IMR-90 (cell line): Measurements from ENCODE around the gene CD300LG. TPM values are rescaled to one million over a fixed set of nuclear protein-coding genes. Genes with fewer than 3 reads are reported as not detected.

Experiments
- ATAC-seq: fragments of 200-7000 bp; cut with Tn5 transposase; 2 replicates; pipeline ENCODE4 v1.9.1; 2020; ENCODE audit warnings: low read depth, mild to moderate bottlenecking, moderate library complexity
- BruUV-seq: library from RNA; stranded (reverse); fragments of 400-500 nt; replicated peaks from 2 replicates; lab custom pipeline; 2021; lab: Mats Ljungman, UMichigan
- CTCF ChIA-PET: fragments of 300-600 bp; formaldehyde crosslinking; extraction: SDS; loops from one replicate; lab custom pipeline; 2021; ENCODE audit warnings: antibody characterized with exemption; lab: Yijun Ruan, JAX
- POLR2A ChIA-PET: fragments of 300-600 bp; sonication (Branson Sonifier 250); formaldehyde crosslinking; loops from one replicate; lab custom pipeline; 2022; ENCODE audit warnings: antibody characterized with exemption; ENCODE audit not compliant: unreplicated experiment; lab: Charles Lee
- DNase-seq: peaks from one replicate; pipeline ENCODE4 v3.0.0; 2013
- H2AFZ ChIP-seq: replicated peaks from 2 replicates; pipeline ENCODE3; 2013; ENCODE audit warnings: low read length, mild to moderate bottlenecking; ENCODE audit not compliant: poor library complexity
- H2AK5ac ChIP-seq: 2 replicates; pipeline ENCODE4 v1.6.1; 2013; ENCODE audit warnings: low read depth, low read length, inconsistent platforms
- H2AK9ac ChIP-seq: replicated peaks from 2 replicates; pipeline ENCODE3; 2013; ENCODE audit warnings: mild to moderate bottlenecking, low read depth, low read length, moderate library complexity; ENCODE audit not compliant: poor library complexity
- H2BK120ac ChIP-seq: 2 replicates; pipeline ENCODE4 v1.6.1; 2013; ENCODE audit warnings: low read depth, low read length, inconsistent platforms
- H2BK15ac ChIP-seq: 3 replicates; pipeline ENCODE4 v1.6.1; 2013; ENCODE audit warnings: low read depth, low read length, inconsistent platforms
- H2BK20ac ChIP-seq: 2 replicates; pipeline ENCODE4 v1.6.1; 2013; ENCODE audit warnings: low read depth, mild to moderate bottlenecking, inconsistent platforms, low read length, moderate library complexity
- H2BK5ac ChIP-seq: 2 replicates; pipeline ENCODE4 v1.6.1; 2013; ENCODE audit warnings: mild to moderate bottlenecking, low read depth, low read length, inconsistent platforms; ENCODE audit not compliant: poor library complexity, severe bottlenecking
- H3K14ac ChIP-seq: replicated peaks from 2 replicates; pipeline ENCODE4 v1.6.1; 2013; ENCODE audit warnings: low read depth, low read length, inconsistent platforms
- H3K18ac ChIP-seq: 2 replicates; pipeline ENCODE4 v1.6.1; 2013; ENCODE audit warnings: low read depth, low read length, control low read depth
- H3K23ac ChIP-seq: 2 replicates; pipeline ENCODE4 v1.6.1; 2013; ENCODE audit warnings: low read depth, low read length, inconsistent platforms
- H3K27ac ChIP-seq: 2 replicates; pipeline ENCODE4 v1.5.1; 2013; ENCODE audit warnings: mild to moderate bottlenecking, control low read depth, low read length; ENCODE audit not compliant: insufficient read depth
- H3K27me3 ChIP-seq: 2 replicates; pipeline ENCODE4 v1.6.1; 2013; ENCODE audit warnings: low read length; ENCODE audit not compliant: control insufficient read depth, insufficient read depth
- H3K36me3 ChIP-seq: 2 replicates; pipeline ENCODE4 v1.6.1; 2013; ENCODE audit warnings: low read length, mixed read lengths; ENCODE audit not compliant: control insufficient read depth, insufficient read depth
- H3K4ac ChIP-seq: 2 replicates; pipeline ENCODE4 v1.6.1; 2013; ENCODE audit warnings: low read depth, low read length, inconsistent platforms
- H3K4me1 ChIP-seq: 2 replicates; pipeline ENCODE4 v1.6.1; 2013; ENCODE audit warnings: low read length, mixed read lengths; ENCODE audit not compliant: control insufficient read depth, insufficient read depth
- H3K4me2 ChIP-seq: 2 replicates; pipeline ENCODE4 v1.6.1; 2013; ENCODE audit warnings: low read depth, mild to moderate bottlenecking, control low read depth, low read length, moderate library complexity
- H3K4me3 ChIP-seq: 2 replicates; pipeline ENCODE4 v1.5.1; 2013; ENCODE audit warnings: low read depth, mild to moderate bottlenecking, control low read depth, low read length, moderate library complexity; ENCODE audit not compliant: insufficient read depth
- H3K56ac ChIP-seq: 2 replicates; pipeline ENCODE4 v1.6.1; 2013; ENCODE audit warnings: low read length, inconsistent platforms; ENCODE audit not compliant: insufficient read depth; ENCODE audit errors: extremely low read depth
- H3K79me1 ChIP-seq, 2 experiments: 2 replicates each; pipeline ENCODE4 v1.6.1; 2013; ENCODE audit warnings: low read length in 2 of 2, inconsistent platforms in 1 of 2, low read depth in 1 of 2
- H3K9ac ChIP-seq: 2 replicates; pipeline ENCODE4 v1.6.1; 2013; ENCODE audit warnings: low read depth, low read length, control low read depth
- H3K9me1 ChIP-seq: 2 replicates; pipeline ENCODE4 v1.6.1; 2013; ENCODE audit warnings: low read length, inconsistent platforms; ENCODE audit not compliant: insufficient read depth
- H3K9me3 ChIP-seq: 2 replicates; pipeline ENCODE4 v1.6.1; 2013; ENCODE audit warnings: low read length; ENCODE audit not compliant: control insufficient read depth, insufficient read depth
- H4K20me1 ChIP-seq: 2 replicates; pipeline ENCODE4 v1.6.1; 2013; ENCODE audit warnings: low read length, inconsistent platforms; ENCODE audit not compliant: insufficient read depth
- H4K5ac ChIP-seq: 2 replicates; pipeline ENCODE4 v1.6.1; 2013; ENCODE audit warnings: mild to moderate bottlenecking, low read depth, low read length, control low read depth
- H4K8ac ChIP-seq, 2 experiments: 2 replicates each; pipeline ENCODE4 v1.6.1; 2013; ENCODE audit warnings: low read depth in 2 of 2, low read length in 2 of 2, control low read depth in 1 of 2, inconsistent platforms in 1 of 2
- H4K91ac ChIP-seq: 2 replicates; pipeline ENCODE4 v1.6.1; 2013; ENCODE audit warnings: low read depth, low read length, inconsistent platforms; ENCODE audit not compliant: insufficient read depth
- BHLHE40 ChIP-seq: fragments of 150-350 bp; IDR thresholded peaks from 2 replicates; pipeline ENCODE4 v1.6.1; 2016; ENCODE audit warnings: mild to moderate bottlenecking, low read depth, low read length
- CEBPB ChIP-seq: IDR thresholded peaks from 2 replicates; pipeline ENCODE4 v1.6.1; 2012; ENCODE audit warnings: low read depth, low read length, improper control_type of control experiment
- CHD1 ChIP-seq: IDR thresholded peaks from 2 replicates; pipeline ENCODE4 v1.6.1; 2012; ENCODE audit warnings: low read depth, low read length, improper control_type of control experiment
- FOS ChIP-seq: fragments of 150-350 bp; IDR thresholded peaks from 2 replicates; pipeline ENCODE4 v1.6.1; 2016; ENCODE audit warnings: low read depth, low read length
- MAZ ChIP-seq: IDR thresholded peaks from 2 replicates; pipeline ENCODE4 v1.6.1; 2012; ENCODE audit warnings: low read depth, mild to moderate bottlenecking, low read length, improper control_type of control experiment, moderate library complexity, borderline replicate concordance
- MXI1 ChIP-seq: IDR thresholded peaks from 2 replicates; pipeline ENCODE4 v1.6.1; 2012; ENCODE audit warnings: low read depth, mild to moderate bottlenecking, low read length, moderate library complexity, borderline replicate concordance
- POLR2A ChIP-seq: IDR thresholded peaks from 2 replicates; pipeline ENCODE4 v1.6.1; 2012; ENCODE audit warnings: mild to moderate bottlenecking, low read depth, low read length
- RAD21 ChIP-seq: IDR thresholded peaks from 2 replicates; pipeline ENCODE4 v1.6.1; 2012; ENCODE audit warnings: low read length, improper control_type of control experiment
- RCOR1 ChIP-seq: IDR thresholded peaks from 2 replicates; pipeline ENCODE4 v1.6.1; 2012; ENCODE audit warnings: mild to moderate bottlenecking, low read length, improper control_type of control experiment; ENCODE audit not compliant: insufficient replicate concordance
- RFX5 ChIP-seq: IDR thresholded peaks from 2 replicates; pipeline ENCODE4 v1.8.0; 2012; ENCODE audit warnings: low read depth, mild to moderate bottlenecking, low read length, moderate library complexity
- SMC3 ChIP-seq: fragments of 150-350 bp; IDR thresholded peaks from 2 replicates; pipeline ENCODE4 v1.6.1; 2016; ENCODE audit warnings: low read depth, mild to moderate bottlenecking, antibody characterized with exemption, low read length, moderate library complexity
- USF2 ChIP-seq: fragments of 150-350 bp; IDR thresholded peaks from 2 replicates; pipeline ENCODE4 v1.6.1; 2017; ENCODE audit warnings: mild to moderate bottlenecking, antibody characterized with exemption, low read length, low read depth
- WGBS, 2 experiments: methylation state at CpG; one replicate each; pipeline versions ENCODE4 v1.1.5 to v1.1.7; 2013; ENCODE audit warnings: missing lambda C conversion rate in 2 of 2; ENCODE audit not compliant: insufficient read length in 1 of 2; ENCODE audit errors: extremely low coverage in 2 of 2; 5-methylcytosine and 5-hydroxymethylcytosine counted together
- dilution Hi-C: fragments of 300-500 bp; cut with HindIII; formaldehyde crosslinking; loops from one replicate; pipeline ENCODE4 v1.14.3; 2018; ENCODE audit warnings: low sequenced_read_pairs; ENCODE audit not compliant: unreplicated experiment
- in situ Hi-C: fragments of 300-500 bp; cut with MboI; formaldehyde crosslinking; loops from 3 replicates; pipeline ENCODE4 v1.14.3; 2019; ENCODE audit warnings: low sequenced_read_pairs, inconsistent platforms, mixed read lengths
- intact Hi-C: fragments of 100-400 bp; cut with micrococcal nuclease; formaldehyde crosslinking; loops from 2 replicates; pipeline ENCODE4 v1.10.0; 2022
- polyA plus RNA-seq, 3 experiments: library from polyadenylated mRNA; depleted of rRNA; stranded (reverse); fragments of >200 nt; gene quantifications; 2 replicates each; pipeline ENCODE4 v1.2.3, GENCODE V29; 2012; ENCODE audit warnings: low replicate concordance in 1 of 3
- total RNA-seq: library from RNA; depleted of rRNA; stranded (reverse); fragments of >200 nt; gene quantifications from 2 replicates; pipeline ENCODE4 v1.2.3, GENCODE V29; 2012

CD300LG gene
- total and polyA plus RNA-seq, 2 of the 4 experiments (the other 2 are of a cell fraction), result not detected

- Histone ChIP-seq H3K9me3 (no peaks in the 10 kb centered on the region), H3K4ac (no peak overlapping the region), H3K4me3 (no peak overlapping the region), H3K4me2 (no peak overlapping the region), H3K9me1 (peaks cover 11% of the 10 kb centered on the region; the same call in 1 of the 2 replicates), H3K4me1 (peaks cover 6% of the 10 kb centered on the region), H2BK15ac (no peak overlapping the region), H2BK20ac (no peak overlapping the region), H2AK9ac (no peak overlapping the region), H3K9ac (no peak overlapping the region), H4K20me1 (no peaks in the 10 kb centered on the region), H2AFZ (no peak overlapping the region), H2BK120ac (no peak overlapping the region), H3K56ac (no peak overlapping the region), H2AK5ac (no peak overlapping the region), H3K27ac (no peak overlapping the region), H4K91ac (no peak overlapping the region), H4K8ac (no peak overlapping the region), H3K14ac (no peak overlapping the region), H4K5ac (no peak overlapping the region), H3K36me3 (peaks cover 26% of the 10 kb centered on the region), H3K27me3 (no peaks in the 10 kb centered on the region), H3K23ac (no peak overlapping the region), H2BK5ac (no peak overlapping the region), H3K18ac (no peak overlapping the region), H3K79me1 (peaks cover 3 to 8% of the 10 kb centered on the region in 2 experiments; a peak in 2 of 4 replicates)
- in situ Hi-C loops, result no loop called here
- TF ChIP-seq SMC3 (no peak), MAZ (no peak), CHD1 (no peak), BHLHE40 (no peak), USF2 (no peak), RFX5 (no peak), MXI1 (no peak), FOS (no peak), POLR2A (no peak), RCOR1 (no peak), CEBPB (no peak), RAD21 (no peak)
- no TSS peak for BruUV-seq
- dilution Hi-C loops, result no loop called here
- CTCF ChIA-PET, result no interaction called here
- intact Hi-C loops, result no loop called here
- ATAC-seq (no peak), DNase-seq (no peak)
- 100% methylated on average over 3 of the region's 10 CpGs; no CpG with 5 or more reads in 1 of the 2 experiments for WGBS, 2 experiments
- POLR2A ChIA-PET, result no interaction called here
Observed at GRCh38 chr17:43812396-43813265, 34.3 kb upstream of the CD300LG start.
